Panc1 (cell line): ENCODE data around the gene PANK4. TPM values are rescaled to one million over a fixed set of nuclear protein-coding genes. Genes with fewer than 3 reads are reported as not detected.

ENCODE experiments used
- ATAC-seq: fragments of 200-7000 bp; cut with Tn5 transposase; 2 replicates; pipeline ENCODE4 v1.9.1; 2020; ENCODE audit warnings: mild to moderate bottlenecking, moderate library complexity
- BruUV-seq: library from RNA; stranded (reverse); fragments of 400-500 nt; replicated peaks from 2 replicates; lab custom pipeline; 2021; lab: Mats Ljungman, UMichigan
- CTCF ChIA-PET: fragments of 300-600 bp; sonication (Branson Sonifier 250); formaldehyde crosslinking; loops from one replicate; lab custom pipeline; 2022; ENCODE audit warnings: antibody characterized with exemption; lab: Charles Lee
- POLR2A ChIA-PET: fragments of 300-600 bp; sonication (Branson Sonifier 250); formaldehyde crosslinking; loops from one replicate; lab custom pipeline; 2022; ENCODE audit warnings: antibody characterized with exemption; lab: Charles Lee
- DNase-seq: peaks from one replicate; pipeline ENCODE4 v3.0.0-alpha.2; 2010; ENCODE audit warnings: low read depth, low spot score
- H3K27ac ChIP-seq: 2 replicates; pipeline ENCODE4 v1.5.1; 2011; ENCODE audit warnings: mild to moderate bottlenecking, low read length, inconsistent platforms
- H3K27me3 ChIP-seq: fragments of 200-500 bp; sonication (Bioruptor generic); 2 replicates; pipeline ENCODE4 v1.6.0; 2014; ENCODE audit warnings: low read length, inconsistent platforms; ENCODE audit not compliant: control insufficient read depth, insufficient read depth
- H3K36me3 ChIP-seq: fragments of 200-500 bp; sonication (Bioruptor generic); 2 replicates; pipeline ENCODE4 v1.5.1; 2014; ENCODE audit warnings: inconsistent platforms, mild to moderate bottlenecking, low read length, moderate library complexity; ENCODE audit not compliant: control insufficient read depth, insufficient read depth
- H3K4me1 ChIP-seq: 2 replicates; pipeline ENCODE4 v1.5.1; 2011; ENCODE audit warnings: inconsistent platforms, mild to moderate bottlenecking, low read length, moderate library complexity; ENCODE audit not compliant: control insufficient read depth, insufficient read depth
- H3K4me3 ChIP-seq, 2 experiments: 2 replicates each; pipeline ENCODE4 v1.5.1; 2011 to 2012; ENCODE audit warnings: low read depth in 2 of 2, low read length in 2 of 2, mild to moderate bottlenecking in 2 of 2, inconsistent platforms in 1 of 2, moderate library complexity in 1 of 2
- H3K9me3 ChIP-seq: fragments of 200-500 bp; sonication (Bioruptor generic); 2 replicates; pipeline ENCODE4 v1.5.1; 2014; ENCODE audit warnings: low read depth, mild to moderate bottlenecking, inconsistent platforms, low read length, moderate library complexity; ENCODE audit not compliant: control insufficient read depth, insufficient read depth
- CTCF ChIP-seq: fragments of 450-650 bp; IDR thresholded peaks from 2 replicates; pipeline ENCODE4 v1.5.1; 2017; ENCODE audit warnings: mild to moderate bottlenecking
- POLR2AphosphoS5 ChIP-seq: IDR thresholded peaks from 2 replicates; pipeline ENCODE4 v1.6.1; 2012; ENCODE audit warnings: mild to moderate bottlenecking, low read depth, low read length, moderate library complexity
- SIN3A ChIP-seq: IDR thresholded peaks from 2 replicates; pipeline ENCODE4 v1.6.1; 2012; ENCODE audit warnings: low read depth, mild to moderate bottlenecking, low read length, moderate library complexity, borderline replicate concordance; ENCODE audit not compliant: insufficient read depth
- TCF7L2 ChIP-seq: IDR thresholded peaks from 2 replicates; pipeline ENCODE4 v1.6.1; 2011; ENCODE audit warnings: mild to moderate bottlenecking, low read depth, low read length, inconsistent platforms
- in situ Hi-C: cut with HindIII; loops from 2 replicates; pipeline ENCODE4 v1.10.0; 2016; ENCODE audit warnings: low sequenced_read_pairs, low pct_unique_long_range_greater_than_20kb
- intact Hi-C: fragments of 100-400 bp; cut with micrococcal nuclease; formaldehyde crosslinking; loops from one replicate; pipeline ENCODE4 v1.10.0; 2022; ENCODE audit not compliant: unreplicated experiment
- total RNA-seq: library from RNA; stranded (reverse); gene quantifications from one replicate; pipeline ENCODE4 v1.2.1, GENCODE V29; 2021; ENCODE audit not compliant: unreplicated experiment
- TF ChIP-seq, protein P1 (sequence below), 2 experiments: IDR thresholded peaks; 2 replicates each; pipeline ENCODE4 v1.6.1; 2011 to 2012; ENCODE audit warnings: low read depth in 2 of 2, control low read depth in 1 of 2, low read length in 1 of 2, mild to moderate bottlenecking in 1 of 2, moderate library complexity in 1 of 2; ENCODE audit not compliant: insufficient read depth in 1 of 2

PANK4 gene
- total RNA-seq, 1 experiment from 2014 or later: 35.9 TPM

GRCh38 chr1:2498648-2499047 lies 27.7 kb downstream of the PANK4 start:
- POLR2A ChIA-PET: no interaction called here
- Histone ChIP-seq H3K9me3 (no peaks in the 10 kb centered on the region), H3K4me3 (no peak overlapping the region), H3K27me3 (no peaks in the 10 kb centered on the region), H3K27ac (no peak overlapping the region), H3K4me1 (peaks cover 29% of the 10 kb centered on the region), H3K36me3 (no peaks in the 10 kb centered on the region)
- ATAC-seq (no peak), DNase-seq (no peak)
- TF ChIP-seq, protein P1, sequence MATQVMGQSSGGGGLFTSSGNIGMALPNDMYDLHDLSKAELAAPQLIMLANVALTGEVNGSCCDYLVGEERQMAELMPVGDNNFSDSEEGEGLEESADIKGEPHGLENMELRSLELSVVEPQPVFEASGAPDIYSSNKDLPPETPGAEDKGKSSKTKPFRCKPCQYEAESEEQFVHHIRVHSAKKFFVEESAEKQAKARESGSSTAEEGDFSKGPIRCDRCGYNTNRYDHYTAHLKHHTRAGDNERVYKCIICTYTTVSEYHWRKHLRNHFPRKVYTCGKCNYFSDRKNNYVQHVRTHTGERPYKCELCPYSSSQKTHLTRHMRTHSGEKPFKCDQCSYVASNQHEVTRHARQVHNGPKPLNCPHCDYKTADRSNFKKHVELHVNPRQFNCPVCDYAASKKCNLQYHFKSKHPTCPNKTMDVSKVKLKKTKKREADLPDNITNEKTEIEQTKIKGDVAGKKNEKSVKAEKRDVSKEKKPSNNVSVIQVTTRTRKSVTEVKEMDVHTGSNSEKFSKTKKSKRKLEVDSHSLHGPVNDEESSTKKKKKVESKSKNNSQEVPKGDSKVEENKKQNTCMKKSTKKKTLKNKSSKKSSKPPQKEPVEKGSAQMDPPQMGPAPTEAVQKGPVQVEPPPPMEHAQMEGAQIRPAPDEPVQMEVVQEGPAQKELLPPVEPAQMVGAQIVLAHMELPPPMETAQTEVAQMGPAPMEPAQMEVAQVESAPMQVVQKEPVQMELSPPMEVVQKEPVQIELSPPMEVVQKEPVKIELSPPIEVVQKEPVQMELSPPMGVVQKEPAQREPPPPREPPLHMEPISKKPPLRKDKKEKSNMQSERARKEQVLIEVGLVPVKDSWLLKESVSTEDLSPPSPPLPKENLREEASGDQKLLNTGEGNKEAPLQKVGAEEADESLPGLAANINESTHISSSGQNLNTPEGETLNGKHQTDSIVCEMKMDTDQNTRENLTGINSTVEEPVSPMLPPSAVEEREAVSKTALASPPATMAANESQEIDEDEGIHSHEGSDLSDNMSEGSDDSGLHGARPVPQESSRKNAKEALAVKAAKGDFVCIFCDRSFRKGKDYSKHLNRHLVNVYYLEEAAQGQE (IDR thresholded peaks at IDR 0.05; ENCODE audit: insufficient read depth in 1 of 2, low read depth in 2 of 2, low read length in 1 of 2): no peak
- TF ChIP-seq SIN3A (no peak), CTCF (no peak), POLR2AphosphoS5 (no peak), TCF7L2 (no peak)
- in situ Hi-C loops (no loop called here), intact Hi-C loops (loop anchor here (10.0 kb wide), 1 partner anchor 556 kb away; no protein-coding TSS in a partner anchor)
- BruUV-seq: no TSS peak
- CTCF ChIA-PET: no interaction called here

DNA sequence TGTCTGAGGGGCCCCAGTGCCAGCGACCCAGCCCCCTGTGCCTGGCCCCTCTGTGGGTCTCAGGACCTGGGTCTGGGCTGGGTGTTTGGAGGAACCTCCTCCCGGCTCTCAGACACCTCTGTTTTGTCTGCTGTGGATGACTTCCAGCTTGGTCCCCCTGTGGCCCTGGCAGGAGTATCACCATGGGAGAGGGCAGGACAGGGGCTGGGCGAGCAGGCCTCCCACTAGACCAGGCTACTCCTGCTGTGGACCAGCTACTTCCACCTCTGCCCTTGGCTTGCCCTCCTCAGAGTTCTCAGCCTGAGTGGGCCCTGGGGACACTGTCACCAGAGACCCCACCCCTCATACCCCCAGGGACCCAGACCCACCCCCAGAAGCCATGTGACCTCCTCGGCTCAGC lies 28.5 kb downstream of the PANK4 start:
- no TSS peak for BruUV-seq
- Histone ChIP-seq H3K9me3 (no peaks in the 10 kb centered on the region), H3K27ac (no peak overlapping the region), H3K27me3 (no peaks in the 10 kb centered on the region), H3K36me3 (no peaks in the 10 kb centered on the region), H3K4me3 (no peak overlapping the region), H3K4me1 (peaks cover 33% of the 10 kb centered on the region)
- TF ChIP-seq SIN3A (no peak), POLR2AphosphoS5 (no peak), CTCF (no peak), TCF7L2 (no peak)
- TF ChIP-seq, protein P1 (IDR thresholded peaks at IDR 0.05; ENCODE audit: insufficient read depth in 1 of 2, low read depth in 2 of 2, low read length in 1 of 2): no peak
- DNase-seq (no peak), ATAC-seq (peak; percentile 14; the same call in 1 of the 2 replicates)
- intact Hi-C loops: loop anchor here (10.0 kb wide), 1 partner anchor 557 kb away; no protein-coding TSS in a partner anchor
- ChIA-PET POLR2A (no interaction called here), CTCF (interaction anchor here (0.6 kb wide), 1 partner anchor 183 kb away, joined by 4 read pairs; no protein-coding TSS in a partner anchor)
- in situ Hi-C loops: no loop called here
